SK-N-SH treated with all-trans-retinoic acid at 6 μM for 48 hours (cell line): ENCODE measurements around the gene TLE4.

ENCODE experiments used
- ATAC-seq: fragments of 200-7000 bp; cut with Tn5 transposase; 3 replicates; pipeline ENCODE4 v1.9.1; 2020; ENCODE audit warnings: mild to moderate bottlenecking, moderate library complexity
- ARNTL ChIP-seq: fragments of 450-650 bp; formaldehyde crosslinking; IDR thresholded peaks from 2 replicates; pipeline ENCODE4 v1.5.0; 2020; ENCODE audit warnings: low read depth, mild to moderate bottlenecking, moderate library complexity, borderline replicate concordance
- BACH2 ChIP-seq: fragments of 250-450 bp; sonication (Bioruptor Pico); IDR thresholded peaks from 2 replicates; pipeline ENCODE4 v1.9.0; 2021; ENCODE audit warnings: mild to moderate bottlenecking, borderline replicate concordance
- CREB5 ChIP-seq: fragments of 250-450 bp; sonication (Bioruptor Pico); IDR thresholded peaks from 2 replicates; pipeline ENCODE4 v1.5.1; 2020; ENCODE audit warnings: low read depth, mild to moderate bottlenecking, moderate library complexity
- CSRNP3 ChIP-seq: fragments of 250-450 bp; sonication (Bioruptor Pico); IDR thresholded peaks from 2 replicates; pipeline ENCODE4 v1.5.1; 2021; ENCODE audit warnings: mild to moderate bottlenecking, moderate library complexity
- ESRRG ChIP-seq: fragments of 250-450 bp; sonication (Bioruptor Pico); IDR thresholded peaks from 2 replicates; pipeline ENCODE4 v1.6.1; 2021; ENCODE audit warnings: mild to moderate bottlenecking
- GLIS3 ChIP-seq: fragments of 250-450 bp; sonication (Bioruptor Pico); IDR thresholded peaks from 2 replicates; pipeline ENCODE4 v1.5.0; 2020; ENCODE audit warnings: mild to moderate bottlenecking, moderate library complexity
- ISL1 ChIP-seq: fragments of 250-450 bp; sonication (Bioruptor Pico); IDR thresholded peaks from 2 replicates; pipeline ENCODE4 v2.1.2; 2022; ENCODE audit warnings: mild to moderate bottlenecking, moderate library complexity
- OSR1 ChIP-seq: fragments of 250-450 bp; sonication (Bioruptor Pico); IDR thresholded peaks from 2 replicates; pipeline ENCODE4 v1.8.0; 2022; ENCODE audit warnings: moderate library complexity, mild to moderate bottlenecking, inconsistent platforms
- POU6F1 ChIP-seq: fragments of 250-450 bp; sonication (Bioruptor Pico); IDR thresholded peaks from 2 replicates; pipeline ENCODE4 v1.8.0; 2021; ENCODE audit warnings: low read depth, mild to moderate bottlenecking, moderate library complexity, borderline replicate concordance
- PPARA ChIP-seq: fragments of 250-450 bp; sonication (Bioruptor Pico); IDR thresholded peaks from 2 replicates; pipeline ENCODE4 v1.5.0; 2020; ENCODE audit warnings: mild to moderate bottlenecking, borderline replicate concordance
- RARB ChIP-seq: fragments of 250-450 bp; sonication (Bioruptor Pico); IDR thresholded peaks from 2 replicates; pipeline ENCODE4 v1.8.0; 2021; ENCODE audit warnings: mild to moderate bottlenecking, moderate library complexity
- SNAI2 ChIP-seq: fragments of 250-450 bp; sonication (Bioruptor Pico); IDR thresholded peaks from 2 replicates; pipeline ENCODE4 v1.5.0; 2020; ENCODE audit warnings: mild to moderate bottlenecking, moderate library complexity
- TOX ChIP-seq: fragments of 250-450 bp; sonication (Bioruptor Pico); IDR thresholded peaks from 2 replicates; pipeline ENCODE4 v1.8.0; 2021; ENCODE audit warnings: mild to moderate bottlenecking, moderate library complexity, borderline replicate concordance
- TSHZ2 ChIP-seq: fragments of 250-450 bp; sonication (Bioruptor Pico); IDR thresholded peaks from 2 replicates; pipeline ENCODE4 v1.5.0; 2020; ENCODE audit warnings: mild to moderate bottlenecking, moderate library complexity
- ZC3H10 ChIP-seq: fragments of 250-450 bp; sonication (Bioruptor Pico); IDR thresholded peaks from 2 replicates; pipeline ENCODE4 v1.5.1; 2021; ENCODE audit warnings: mild to moderate bottlenecking, moderate library complexity
- ZFP3 ChIP-seq: fragments of 250-450 bp; sonication (Bioruptor Pico); IDR thresholded peaks from 2 replicates; pipeline ENCODE4 v1.5.0; 2020; ENCODE audit warnings: mild to moderate bottlenecking, moderate library complexity
- ZFP30 ChIP-seq: fragments of 450-650 bp; formaldehyde crosslinking; IDR thresholded peaks from 2 replicates; pipeline ENCODE4 v1.5.0; 2022; ENCODE audit warnings: mild to moderate bottlenecking, moderate library complexity
- ZNF565 ChIP-seq: fragments of 450-650 bp; formaldehyde crosslinking; conservative IDR thresholded peaks from 2 replicates; pipeline ENCODE4 v1.5.0; 2020; ENCODE audit warnings: low read depth, mild to moderate bottlenecking, moderate library complexity
- ZNF8 ChIP-seq: fragments of 450-650 bp; formaldehyde crosslinking; IDR thresholded peaks from 2 replicates; pipeline ENCODE4 v1.5.0; 2020; ENCODE audit warnings: mild to moderate bottlenecking, moderate library complexity

The TLE4 gene

GRCh38 chr9:79711874-79712273 is 140.1 kb downstream of the TLE4 start:
- TF ChIP-seq TSHZ2 (no peak), ZC3H10 (no peak), ESRRG (CRISPR knock-in tag) (no peak), OSR1 (CRISPR knock-in tag) (no peak), ZFP30 (CRISPR knock-in tag) (no peak), BACH2 (CRISPR knock-in tag) (no peak), ZNF8 (CRISPR knock-in tag) (no peak)
- ATAC-seq, result no peak

- no peak for ATAC-seq
Observed at GRCh38 chr9:79719021-79719420, 147.3 kb downstream of the TLE4 start.

GRCh38 chr9:79719989-79720388 is 148.2 kb downstream of the TLE4 start:
- no peak for ATAC-seq
- no peak for TF ChIP-seq ZFP3
- no peak for TF ChIP-seq RARB
- no peak for TF ChIP-seq SNAI2
- no peak for TF ChIP-seq PPARA
- no peak for TF ChIP-seq ZC3H10
- no peak for TF ChIP-seq TSHZ2
- no peak for TF ChIP-seq CREB5 (CRISPR knock-in tag)
- TF ChIP-seq TOX (CRISPR knock-in tag), result no peak
- TF ChIP-seq BACH2 (CRISPR knock-in tag), result no peak
- no peak for TF ChIP-seq ISL1 (CRISPR knock-in tag)
- TF ChIP-seq ZNF8 (CRISPR knock-in tag), result no peak
- no peak for TF ChIP-seq POU6F1 (CRISPR knock-in tag)

More at GRCh38 chr9:79719021-79719420, 147.3 kb downstream of the TLE4 start:
- TF ChIP-seq ZFP3, result no peak
- no peak for TF ChIP-seq ISL1 (CRISPR knock-in tag)
- TF ChIP-seq ZNF565 (CRISPR knock-in tag), result no peak
- no peak for TF ChIP-seq TOX (CRISPR knock-in tag)
- TF ChIP-seq GLIS3 (CRISPR knock-in tag), result no peak
- TF ChIP-seq SNAI2, result no peak
- no peak for TF ChIP-seq ARNTL (CRISPR knock-in tag)
- no peak for TF ChIP-seq TSHZ2
- no peak for TF ChIP-seq CSRNP3 (CRISPR knock-in tag)
- no peak for TF ChIP-seq ZFP30 (CRISPR knock-in tag)
- no peak for TF ChIP-seq RARB
